ENCODE data around the gene TNS3. TPM values are rescaled to one million over a fixed set of nuclear protein-coding genes. Genes with fewer than 3 reads are reported as not detected.
A peak's percentile ranks its signal among the peaks of the same experiment; 100 is the strongest.
"Not testable (repeated sequence)": the region's sequence is repeated elsewhere in the genome, so short reads cannot be mapped to it uniquely, and the experiment has no call there.

The TNS3 gene
- total and polyA plus RNA-seq, 10 donors: 17.7 to 247 (median 147) TPM

DNA sequence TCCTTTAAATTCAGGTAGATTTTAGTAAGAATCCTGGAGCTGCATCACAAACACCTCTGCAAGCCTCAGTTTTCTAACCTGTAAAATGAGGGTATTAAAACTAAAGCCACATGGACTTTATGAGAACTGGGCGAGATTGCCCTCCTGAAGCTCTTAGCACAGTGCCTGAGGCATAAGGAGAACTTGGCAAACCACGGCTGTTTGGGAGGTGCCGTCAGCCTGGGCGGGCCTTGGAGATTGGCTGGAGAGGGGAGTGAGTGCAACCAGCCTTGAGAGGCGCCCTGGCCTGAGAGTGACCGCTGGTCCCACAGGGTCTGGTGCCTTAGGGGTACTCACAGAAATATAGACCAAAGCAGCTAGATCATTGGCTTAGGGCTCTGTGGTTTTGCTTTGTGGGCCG, 5.4 kb upstream of the TNS3 start:
- Histone ChIP-seq H3K36me3 (no peaks in the 10 kb centered on the region), H3K27ac (peak overlapping the region in 2 of 8 donors; percentile 13 to 24), H3K27me3 (replicated peaks in 1 of 7) (peaks cover 0 to 9% (median 0%) of the 10 kb centered on the region in 7 donors), H3K9me3 (no peaks in the 10 kb centered on the region), H3K4me3 (no peak overlapping the region), H3K4me1 (peaks cover 0 to 65% (median 27%) of the 10 kb centered on the region in 6 donors)
- no peak for DNase-seq
- 55 to 84% (median 60%) methylated on average over 7 of the region's 7 CpGs for WGBS, 5 donors
- intact Hi-C loops (cut with DNase I; ENCODE audit: low total_unique reads): no loop called here
- TF ChIP-seq, protein P1, sequence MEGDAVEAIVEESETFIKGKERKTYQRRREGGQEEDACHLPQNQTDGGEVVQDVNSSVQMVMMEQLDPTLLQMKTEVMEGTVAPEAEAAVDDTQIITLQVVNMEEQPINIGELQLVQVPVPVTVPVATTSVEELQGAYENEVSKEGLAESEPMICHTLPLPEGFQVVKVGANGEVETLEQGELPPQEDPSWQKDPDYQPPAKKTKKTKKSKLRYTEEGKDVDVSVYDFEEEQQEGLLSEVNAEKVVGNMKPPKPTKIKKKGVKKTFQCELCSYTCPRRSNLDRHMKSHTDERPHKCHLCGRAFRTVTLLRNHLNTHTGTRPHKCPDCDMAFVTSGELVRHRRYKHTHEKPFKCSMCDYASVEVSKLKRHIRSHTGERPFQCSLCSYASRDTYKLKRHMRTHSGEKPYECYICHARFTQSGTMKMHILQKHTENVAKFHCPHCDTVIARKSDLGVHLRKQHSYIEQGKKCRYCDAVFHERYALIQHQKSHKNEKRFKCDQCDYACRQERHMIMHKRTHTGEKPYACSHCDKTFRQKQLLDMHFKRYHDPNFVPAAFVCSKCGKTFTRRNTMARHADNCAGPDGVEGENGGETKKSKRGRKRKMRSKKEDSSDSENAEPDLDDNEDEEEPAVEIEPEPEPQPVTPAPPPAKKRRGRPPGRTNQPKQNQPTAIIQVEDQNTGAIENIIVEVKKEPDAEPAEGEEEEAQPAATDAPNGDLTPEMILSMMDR (IDR thresholded peaks at IDR 0.05 in 8 of 11, conservative IDR thresholded peaks at IDR 0.05 in 3 of 11): no peak
- no peak for TF ChIP-seq POLR2A (IDR thresholded peaks at IDR 0.05)
- no peak for TF ChIP-seq POLR2AphosphoS5 (IDR thresholded peaks at IDR 0.05)

DNA sequence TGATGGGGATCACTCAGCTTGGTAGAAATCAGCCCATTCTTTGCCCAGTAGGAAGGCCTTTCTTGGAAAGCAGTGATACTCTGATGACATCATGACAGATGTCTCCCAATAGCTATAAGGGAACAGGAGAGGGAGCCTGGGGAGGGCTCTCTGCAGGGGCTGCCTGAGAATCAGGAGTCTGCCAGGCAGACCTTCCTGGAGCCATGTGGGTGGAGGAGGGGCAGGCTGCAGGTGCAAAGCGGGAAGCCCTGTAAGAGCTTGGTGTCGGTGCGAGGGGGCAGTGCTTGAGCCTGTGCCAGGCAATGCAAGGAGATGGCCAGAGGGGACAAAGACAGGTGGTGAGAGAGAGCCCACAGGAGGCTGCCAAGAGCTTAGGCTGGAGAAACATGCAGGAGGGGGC, 5.0 kb upstream of the TNS3 start:
- H3K4me3 ChIP-seq: no peak overlapping the region
- TF ChIP-seq POLR2A (IDR thresholded peaks at IDR 0.05): no peak
- TF ChIP-seq POLR2AphosphoS5 (IDR thresholded peaks at IDR 0.05): no peak
- TF ChIP-seq, protein P1 (IDR thresholded peaks at IDR 0.05 in 8 of 11, conservative IDR thresholded peaks at IDR 0.05 in 3 of 11): no peak
- no peak for DNase-seq
- H3K9me3 ChIP-seq: no peaks in the 10 kb centered on the region
- H3K27me3 ChIP-seq (replicated peaks in 1 of 7): peaks cover 0 to 13% (median 0%) of the 10 kb centered on the region in 7 donors
- H3K36me3 ChIP-seq: no peaks in the 10 kb centered on the region
- 58 to 90% (median 64%) methylated on average over 3 of the region's 3 CpGs for WGBS, 5 donors
- peaks cover 0 to 66% (median 30%) of the 10 kb centered on the region in 6 donors for H3K4me1 ChIP-seq
- intact Hi-C loops (cut with DNase I; ENCODE audit: low total_unique reads): no loop called here
- peak overlapping the region in 1 of 8 donors; percentile 13 for H3K27ac ChIP-seq

DNA sequence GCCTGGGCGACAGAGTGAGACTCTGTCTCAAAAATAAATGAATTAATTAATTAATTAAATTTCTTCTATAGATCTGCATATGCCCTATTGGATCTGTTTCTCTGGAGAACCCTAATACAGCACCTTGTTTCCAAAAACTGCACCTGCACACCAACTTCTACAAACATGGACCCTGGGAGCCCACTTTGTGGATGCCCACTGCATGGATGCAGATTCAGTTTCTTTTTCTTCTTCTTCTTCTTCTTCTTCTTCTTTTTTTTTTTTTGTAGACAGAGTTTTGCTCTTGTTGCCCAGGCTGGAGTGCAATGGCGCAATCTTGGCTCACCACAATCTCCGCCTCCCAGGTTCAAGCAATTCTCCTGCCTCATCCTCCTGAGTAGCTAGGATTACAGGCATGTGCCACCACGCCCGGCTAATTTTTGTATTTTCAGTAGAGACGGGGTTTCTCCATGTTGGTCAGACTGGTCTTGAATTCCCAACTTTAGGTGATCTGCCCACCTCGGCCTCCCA, 4.3 kb upstream of the TNS3 start:
- H3K9me3 ChIP-seq; intact Hi-C loops (cut with DNase I; ENCODE audit: low total_unique reads); H3K36me3 ChIP-seq; H3K4me3 ChIP-seq; DNase-seq: not testable (repeated sequence)
- 67 to 85% (median 78%) methylated on average over 7 of the region's 7 CpGs for WGBS, 5 donors
- Histone ChIP-seq H3K4me1 (peaks cover 0 to 63% (median 30%) of the 10 kb centered on the region in 6 donors), H3K27me3 (replicated peaks in 1 of 7) (peaks cover 0 to 21% (median 0%) of the 10 kb centered on the region in 7 donors), H3K27ac (peak overlapping the region in 1 of 8 donors; percentile 42)

DNA sequence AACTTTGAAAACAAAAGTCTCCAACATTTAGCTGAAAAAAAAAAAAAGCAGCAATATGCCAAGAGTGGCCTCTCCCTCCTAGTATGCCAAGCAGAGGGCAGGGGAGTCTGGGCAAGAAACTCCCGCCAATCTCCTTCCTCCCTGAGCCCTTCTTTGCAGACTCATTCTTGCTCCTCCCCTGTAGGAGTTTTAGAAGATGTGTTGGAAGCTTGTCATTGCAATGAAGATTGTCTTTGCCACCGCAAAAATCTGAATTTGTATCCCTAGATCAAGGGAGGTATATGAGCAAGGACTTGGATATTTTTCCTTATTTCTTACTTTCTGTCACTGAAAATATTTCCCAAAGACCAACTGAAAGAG, 2.6 kb upstream of the TNS3 start:
- Histone ChIP-seq H3K4me3 (no peak overlapping the region), H3K27ac (peak overlapping the region in 4 of 8 donors; percentile 4 to 93 (median 91))

More for the DNA sequence above, 2.6 kb upstream of the TNS3 start:
- 57 to 79% (median 74%) methylated on average over 2 of the region's 2 CpGs for WGBS, 5 donors
- no peaks in the 10 kb centered on the region for H3K9me3 ChIP-seq
- DNase-seq: no peak
- TF ChIP-seq POLR2A (IDR thresholded peaks at IDR 0.05) (no peak), POLR2AphosphoS5 (IDR thresholded peaks at IDR 0.05) (no peak)
- TF ChIP-seq, protein P1 (IDR thresholded peaks at IDR 0.05 in 8 of 11, conservative IDR thresholded peaks at IDR 0.05 in 3 of 11): no peak
- intact Hi-C loops (cut with DNase I; ENCODE audit: low total_unique reads): no loop called here
- H3K4me1 ChIP-seq: peaks cover 6 to 72% (median 38%) of the 10 kb centered on the region in 6 donors
- no peaks in the 10 kb centered on the region for H3K36me3 ChIP-seq
- H3K27me3 ChIP-seq (replicated peaks in 1 of 7): peaks cover 0 to 26% (median 0%) of the 10 kb centered on the region in 7 donors

Measured in spleen (tissue), 11 donors.